ENCODE data around the gene ATP6V1B1.
"Not testable (repeated sequence)": the region's sequence is repeated elsewhere in the genome, so short reads cannot be mapped to it uniquely, and the experiment has no call there.

The ATP6V1B1 gene

DNA sequence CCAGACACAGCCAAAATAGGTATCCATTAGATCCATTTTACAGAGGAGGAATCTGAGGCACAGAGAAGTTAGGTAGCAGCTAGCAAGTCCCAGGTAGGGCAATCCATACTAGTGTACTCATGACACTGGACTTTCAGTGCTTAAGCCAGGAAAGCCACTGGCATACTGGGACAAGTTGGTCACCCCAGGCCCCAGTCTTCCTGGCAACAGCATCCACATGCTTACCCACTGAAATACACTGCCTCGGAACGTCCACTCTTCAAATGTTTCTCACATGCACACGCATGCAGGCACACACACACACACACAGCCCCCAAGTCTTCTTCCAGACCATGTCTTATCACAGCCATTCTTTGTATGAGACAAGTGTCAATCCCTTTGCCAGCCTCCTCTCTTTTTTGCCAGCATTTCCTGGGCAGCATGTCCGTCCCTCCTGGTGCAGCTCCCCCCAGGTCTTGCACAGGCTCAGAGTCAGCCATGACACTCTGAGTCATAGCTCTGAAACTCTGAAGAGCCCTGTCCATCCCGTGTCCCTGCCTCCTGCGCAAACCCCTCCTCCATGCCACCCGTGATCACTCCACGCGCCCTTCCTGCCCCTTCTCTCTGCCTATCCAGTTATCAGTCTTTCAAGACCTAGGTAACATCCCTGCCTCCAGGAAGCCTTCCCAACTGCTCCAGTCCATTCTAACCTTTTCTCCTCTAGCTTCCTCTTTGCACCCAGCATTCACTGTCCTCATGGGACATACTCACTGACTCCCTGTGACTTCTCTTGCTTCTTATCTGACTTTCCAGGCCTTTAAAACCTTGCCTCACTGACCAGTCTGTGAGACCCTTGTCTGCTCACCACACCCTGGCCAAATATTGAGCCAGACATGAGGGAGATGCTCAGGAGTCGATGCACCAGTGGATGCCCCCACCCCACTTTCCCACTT lies 69.8 kb downstream of the ATP6V1B1 start:
- no peak for DNase-seq

DNA sequence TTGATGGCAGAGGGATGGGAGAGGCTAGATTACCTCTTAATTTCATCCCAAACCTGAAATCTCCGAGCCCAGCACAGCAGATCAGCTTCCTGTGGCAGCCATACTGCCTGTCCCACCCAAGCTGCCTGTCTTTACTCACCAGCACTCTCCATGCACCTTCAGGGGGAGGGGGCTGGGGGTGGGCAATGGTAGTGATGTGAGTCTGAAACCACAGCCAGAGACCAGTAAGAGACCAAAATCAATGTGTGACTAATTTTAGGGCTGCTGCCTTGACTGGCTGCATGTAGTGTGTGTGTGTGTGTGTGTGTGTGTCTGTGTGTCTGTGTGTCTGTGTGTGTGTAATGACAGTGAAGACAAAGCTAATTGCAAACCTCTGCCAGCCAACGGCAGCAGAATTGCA lies 70.6 kb downstream of the ATP6V1B1 start:
- no peak for DNase-seq

DNA sequence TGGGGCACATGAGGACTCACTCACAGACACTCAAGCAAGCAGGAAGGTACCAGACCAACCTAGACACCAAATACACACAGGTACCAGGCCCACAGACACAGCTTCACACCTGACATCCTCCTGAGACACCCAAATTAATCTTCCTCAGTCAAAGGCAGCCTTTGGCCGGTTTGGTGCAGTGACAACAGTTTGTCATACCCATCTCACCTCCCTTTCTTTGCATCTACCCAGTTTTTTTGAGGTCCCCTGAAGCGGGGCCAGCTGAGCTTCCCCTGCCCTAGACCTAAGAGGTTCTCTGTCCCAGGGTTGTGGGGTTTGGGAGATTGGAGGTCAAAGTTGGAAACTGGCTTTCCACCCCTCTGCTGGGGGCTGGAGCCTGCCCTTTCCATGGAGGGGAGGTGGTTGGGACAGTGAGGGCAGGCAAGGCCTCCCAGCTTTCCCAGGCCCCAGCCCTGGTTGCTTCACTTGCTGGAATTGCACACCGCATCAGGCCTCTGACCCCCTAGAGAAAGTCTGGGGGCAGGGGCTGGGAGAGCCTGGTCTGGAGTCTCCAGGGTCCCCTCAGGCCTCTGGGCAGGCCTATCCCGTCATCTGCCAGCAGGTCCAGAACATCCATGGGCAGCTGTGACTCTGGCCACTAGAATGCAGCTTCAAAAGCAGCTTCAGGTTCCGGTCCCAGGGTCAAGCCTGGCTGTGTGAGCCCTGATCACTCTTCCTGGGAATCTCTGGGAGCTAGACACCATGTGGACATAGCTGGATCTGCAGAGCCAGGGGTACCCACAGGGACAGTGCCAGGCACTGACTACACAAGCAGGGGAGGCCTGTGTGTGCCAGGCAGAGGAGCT lies 71.5 kb downstream of the ATP6V1B1 start:
- no peak for DNase-seq

DNA sequence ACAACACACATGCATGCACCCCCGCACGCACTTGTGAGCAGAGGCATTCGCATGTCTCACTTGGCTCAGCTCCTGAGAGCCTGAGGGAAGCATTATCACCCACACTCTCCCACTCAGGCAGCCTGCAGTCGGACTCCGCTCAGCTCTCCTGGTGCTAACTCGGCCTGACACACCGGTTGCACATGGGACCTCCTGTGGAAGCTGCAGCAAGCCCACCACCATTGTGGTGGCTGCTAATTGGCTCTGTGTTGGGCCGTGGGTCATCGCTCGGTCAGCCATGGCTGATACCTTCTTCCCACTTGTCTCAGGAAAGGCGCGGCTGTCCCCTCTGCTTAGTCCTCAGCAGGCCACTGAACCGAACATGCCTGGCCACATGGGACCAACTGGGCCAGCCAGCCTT lies 72.6 kb downstream of the ATP6V1B1 start:
- DNase-seq: no peak

DNA sequence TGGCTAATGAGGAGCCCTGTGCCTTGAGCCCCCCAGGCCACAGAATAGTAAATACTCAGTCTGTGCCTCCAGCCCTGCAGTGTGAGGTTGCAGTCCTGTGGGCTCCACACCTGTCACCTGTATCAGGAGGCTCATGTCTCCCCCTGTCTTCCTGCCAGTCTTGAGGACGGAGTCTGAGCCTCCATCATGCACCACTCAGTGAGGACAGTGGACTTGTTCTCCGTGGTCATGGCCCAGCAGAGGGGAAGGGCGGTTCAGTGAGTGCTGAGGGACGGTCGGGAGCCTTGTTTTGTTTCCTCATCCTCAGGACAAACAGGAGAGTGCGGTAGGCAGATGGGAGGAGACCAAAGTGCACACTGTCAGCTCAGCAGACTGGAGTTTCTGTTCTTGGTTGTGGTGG lies 76.1 kb downstream of the ATP6V1B1 start:
- DNase-seq: not testable (repeated sequence)

All from hypothalamus (tissue), 51 donors.